Fibroblast of lung (primary cell): ENCODE measurements around the gene MS4A10. TPM values are rescaled to one million over a fixed set of nuclear protein-coding genes. Genes with fewer than 3 reads are reported as not detected.

Experiments used
- DNase-seq, 2 donors: peaks; one replicate each; pipeline versions ENCODE4 v3.0.0 to v3.0.0-alpha.2; 2010; ENCODE audit warnings: low read depth in 2 of 2
- H2AFZ ChIP-seq: 2 replicates; pipeline ENCODE4 v1.5.1; 2012; ENCODE audit warnings: low read length, control low read depth, inconsistent platforms
- H3K27ac ChIP-seq: 2 replicates; pipeline ENCODE4 v1.5.1; 2011; ENCODE audit warnings: low read length, control low read depth; ENCODE audit not compliant: insufficient read depth
- H3K27me3 ChIP-seq: 2 replicates; pipeline ENCODE4 v1.5.1; 2011; ENCODE audit warnings: mild to moderate bottlenecking, low read length; ENCODE audit not compliant: control insufficient read depth, insufficient read depth
- H3K36me3 ChIP-seq: 2 replicates; pipeline ENCODE4 v1.5.1; 2011; ENCODE audit warnings: low read length; ENCODE audit not compliant: control insufficient read depth, insufficient read depth
- H3K4me1 ChIP-seq: 2 replicates; pipeline ENCODE4 v1.5.1; 2011; ENCODE audit warnings: low read length; ENCODE audit not compliant: control insufficient read depth, insufficient read depth; ENCODE audit errors: extremely low read depth
- H3K4me2 ChIP-seq: 2 replicates; pipeline ENCODE4 v1.5.1; 2011; ENCODE audit warnings: low read length, control low read depth; ENCODE audit not compliant: insufficient read depth; ENCODE audit errors: extremely low read depth
- H3K4me3 ChIP-seq, 4 experiments: fragments of 200-600 bp in 1 of 4; sonication (generic) in 1 of 4; replicated peaks in 1 of 4; 2 replicates each; pipeline ENCODE4 v1.5.1; 2011 to 2016; ENCODE audit warnings: low read length in 4 of 4, low read depth in 3 of 4, mild to moderate bottlenecking in 3 of 4, control low read depth in 2 of 4, inconsistent platforms in 1 of 4, mixed read lengths in 1 of 4; ENCODE audit not compliant: insufficient read depth in 1 of 4; ENCODE audit errors: control extremely low read depth in 1 of 4
- H3K79me2 ChIP-seq: 2 replicates; pipeline ENCODE4 v1.5.1; 2012; ENCODE audit warnings: mild to moderate bottlenecking, low read length, inconsistent platforms; ENCODE audit not compliant: control insufficient read depth, insufficient read depth
- H3K9ac ChIP-seq: 2 replicates; pipeline ENCODE4 v1.5.1; 2011; ENCODE audit warnings: mild to moderate bottlenecking, low read length, control low read depth; ENCODE audit not compliant: insufficient read depth
- H3K9me3 ChIP-seq: 2 replicates; pipeline ENCODE4 v1.5.1; 2012; ENCODE audit warnings: low read depth, low read length; ENCODE audit not compliant: control insufficient read depth, insufficient read depth
- H4K20me1 ChIP-seq: 2 replicates; pipeline ENCODE4 v1.5.1; 2011; ENCODE audit warnings: low read length; ENCODE audit not compliant: control insufficient read depth, insufficient read depth; ENCODE audit errors: extremely low read depth
- CTCF ChIP-seq, 2 donors: IDR thresholded peaks in 1 of 2; conservative IDR thresholded peaks in 1 of 2; 1 replicate in 1 of 2; 2 replicates in 1 of 2; pipeline ENCODE4 v1.5.1; 2011 to 2012; ENCODE audit warnings: low read length in 2 of 2, control low read depth in 1 of 2, inconsistent platforms in 1 of 2, low read depth in 1 of 2, mild to moderate bottlenecking in 1 of 2
- EZH2 ChIP-seq: IDR thresholded peaks from 2 replicates; pipeline ENCODE4 v1.5.1; 2012; ENCODE audit warnings: low read length, control low read depth, mild to moderate bottlenecking; ENCODE audit errors: missing control alignments
- polyA plus RNA-seq, 2 donors: library from polyadenylated mRNA; depleted of rRNA in 1 of 2; stranded (reverse) in 1 of 2; unstranded in 1 of 2; fragments of >200 nt; gene quantifications; 2 replicates each; pipeline ENCODE4 v1.2.1, GENCODE V29; 2011 to 2012; ENCODE audit warnings: missing spikeins in 1 of 2
- total RNA-seq: library from RNA; depleted of rRNA; stranded (reverse); fragments of >200 nt; gene quantifications from 2 replicates; pipeline ENCODE4 v1.2.1, GENCODE V29; 2014

The MS4A10 gene
- total and polyA plus RNA-seq, 2 donors (not counting 1 experiment from before 2014, with no cell fraction given) = not detected

- no peak overlapping the region for H3K27ac ChIP-seq
- no peaks in the 10 kb centered on the region for H3K9me3 ChIP-seq
- DNase-seq = no peak
- no peak overlapping the region for H3K4me3 ChIP-seq
- H3K9ac ChIP-seq = no peak overlapping the region
- TF ChIP-seq EZH2 (no peak), CTCF (conservative IDR thresholded peaks at IDR 0.05 in 1 of 2, IDR thresholded peaks at IDR 0.05 in 1 of 2; ENCODE audit: low read depth in 1 of 2, low read length in 2 of 2) (no peak)
- no peaks in the 10 kb centered on the region for H3K79me2 ChIP-seq
- H3K27me3 ChIP-seq = peaks cover 4% of the 10 kb centered on the region
- no peak overlapping the region for H2AFZ ChIP-seq
- peaks cover 5% of the 10 kb centered on the region for H3K4me1 ChIP-seq
- H3K4me2 ChIP-seq = no peak overlapping the region
- H3K36me3 ChIP-seq = no peaks in the 10 kb centered on the region
- no peaks in the 10 kb centered on the region for H4K20me1 ChIP-seq
These were observed 9.0 kb upstream of the MS4A10 start for GRCh38 chr11:60776167-60776566.

DNA sequence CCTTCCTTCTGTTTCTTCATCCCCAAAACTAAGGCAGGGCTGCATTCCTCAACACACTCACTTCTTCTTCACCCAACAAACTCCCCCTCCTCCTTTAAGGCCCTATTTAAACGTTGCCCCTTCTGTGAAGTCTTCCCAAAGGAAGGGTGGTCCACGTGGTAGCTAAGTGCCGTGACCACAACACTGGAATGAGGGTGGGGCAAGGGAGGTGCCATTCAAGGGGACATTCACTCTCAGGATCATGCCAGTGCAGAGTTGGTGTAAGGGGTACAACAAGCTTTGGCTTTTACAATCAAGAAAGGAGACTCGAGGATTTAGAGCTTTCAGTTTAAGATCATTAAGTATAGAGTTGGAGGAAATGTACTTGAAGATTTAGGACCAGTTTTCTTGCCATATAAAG is 8.0 kb upstream of the MS4A10 start:
- Histone ChIP-seq H3K9me3 (no peaks in the 10 kb centered on the region), H3K4me1 (peaks cover 5% of the 10 kb centered on the region), H2AFZ (no peak overlapping the region), H4K20me1 (no peaks in the 10 kb centered on the region), H3K27ac (no peak overlapping the region), H3K36me3 (no peaks in the 10 kb centered on the region), H3K9ac (no peak overlapping the region), H3K4me3 (no peak overlapping the region), H3K4me2 (no peak overlapping the region), H3K27me3 (peaks cover 7% of the 10 kb centered on the region), H3K79me2 (no peaks in the 10 kb centered on the region)
- DNase-seq = no peak
- TF ChIP-seq EZH2 (no peak), CTCF (conservative IDR thresholded peaks at IDR 0.05 in 1 of 2, IDR thresholded peaks at IDR 0.05 in 1 of 2; ENCODE audit: low read depth in 1 of 2, low read length in 2 of 2) (no peak)

- Histone ChIP-seq H2AFZ (no peak overlapping the region), H3K36me3 (no peaks in the 10 kb centered on the region), H3K4me3 (no peak overlapping the region), H3K4me1 (peaks cover 5% of the 10 kb centered on the region), H3K79me2 (no peaks in the 10 kb centered on the region), H3K9ac (no peak overlapping the region), H3K9me3 (no peaks in the 10 kb centered on the region), H3K4me2 (no peak overlapping the region), H4K20me1 (no peaks in the 10 kb centered on the region), H3K27ac (no peak overlapping the region), H3K27me3 (peaks cover 7% of the 10 kb centered on the region)
- TF ChIP-seq CTCF (conservative IDR thresholded peaks at IDR 0.05 in 1 of 2, IDR thresholded peaks at IDR 0.05 in 1 of 2; ENCODE audit: low read depth in 1 of 2, low read length in 2 of 2) (no peak), EZH2 (no peak)
- DNase-seq = peak; percentile 50 to 67
These were observed 7.6 kb upstream of the MS4A10 start for GRCh38 chr11:60777572-60777971.
